Measurements from ENCODE around the gene RBMS2. TPM values are rescaled to one million over a fixed set of nuclear protein-coding genes. Genes with fewer than 3 reads are reported as not detected.

RBMS2 gene
- total RNA-seq, 1 donor from 2014 or later, result 37.2 TPM

DNA sequence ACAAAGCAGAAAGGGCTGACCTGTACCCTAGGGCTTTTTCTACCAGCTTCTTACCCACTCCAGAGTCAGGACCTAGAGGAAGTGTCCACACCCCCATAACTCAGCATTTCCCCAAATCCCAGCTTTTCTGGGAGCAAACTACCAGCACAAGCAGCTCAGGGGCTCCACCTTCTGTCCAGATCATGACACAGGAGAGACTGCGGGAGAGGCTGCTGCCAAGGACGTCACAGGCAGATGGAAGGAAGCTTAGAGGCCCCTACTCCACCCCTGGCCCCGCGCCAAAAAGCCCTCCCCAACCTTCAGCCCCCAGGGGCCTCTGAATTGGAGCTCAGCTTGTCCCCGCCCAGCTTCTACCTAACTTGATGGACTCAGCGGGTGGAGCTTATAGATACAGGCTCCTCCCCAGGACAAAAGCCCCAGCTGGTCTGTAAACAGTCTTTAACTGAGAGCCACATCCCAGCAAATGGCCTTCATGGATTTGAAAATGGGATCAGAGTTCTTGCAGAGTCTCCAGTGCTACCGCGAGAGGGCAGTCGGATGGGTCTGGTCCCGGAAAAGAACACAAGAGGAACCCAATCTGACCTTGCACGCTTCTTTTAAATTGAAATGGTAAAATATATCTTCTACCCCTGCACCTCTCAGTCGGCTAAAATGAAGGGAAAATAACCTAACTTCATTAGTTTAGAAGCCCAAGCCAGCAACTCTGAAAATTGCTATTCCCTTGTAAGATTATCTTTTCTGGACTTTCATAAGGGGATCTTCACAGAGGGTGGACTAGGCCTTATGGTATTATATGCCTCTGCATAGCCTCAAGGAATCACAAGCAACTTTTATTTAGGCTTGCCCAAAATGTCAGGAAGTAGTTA lies 115.3 kb downstream of the RBMS2 start:
- DNase-seq (ENCODE audit: low read depth), result peak; percentile 95
- Histone ChIP-seq H3K27me3 (ENCODE audit: control insufficient read depth, insufficient read depth, low read length) (no peaks in the 10 kb centered on the region), H3K4me3 (ENCODE audit: low read depth, low read length) (peak overlapping the region; percentile 86), H3K36me3 (ENCODE audit: control insufficient read depth, insufficient read depth, low read length) (peaks cover 2% of the 10 kb centered on the region)
- TF ChIP-seq, protein P1, sequence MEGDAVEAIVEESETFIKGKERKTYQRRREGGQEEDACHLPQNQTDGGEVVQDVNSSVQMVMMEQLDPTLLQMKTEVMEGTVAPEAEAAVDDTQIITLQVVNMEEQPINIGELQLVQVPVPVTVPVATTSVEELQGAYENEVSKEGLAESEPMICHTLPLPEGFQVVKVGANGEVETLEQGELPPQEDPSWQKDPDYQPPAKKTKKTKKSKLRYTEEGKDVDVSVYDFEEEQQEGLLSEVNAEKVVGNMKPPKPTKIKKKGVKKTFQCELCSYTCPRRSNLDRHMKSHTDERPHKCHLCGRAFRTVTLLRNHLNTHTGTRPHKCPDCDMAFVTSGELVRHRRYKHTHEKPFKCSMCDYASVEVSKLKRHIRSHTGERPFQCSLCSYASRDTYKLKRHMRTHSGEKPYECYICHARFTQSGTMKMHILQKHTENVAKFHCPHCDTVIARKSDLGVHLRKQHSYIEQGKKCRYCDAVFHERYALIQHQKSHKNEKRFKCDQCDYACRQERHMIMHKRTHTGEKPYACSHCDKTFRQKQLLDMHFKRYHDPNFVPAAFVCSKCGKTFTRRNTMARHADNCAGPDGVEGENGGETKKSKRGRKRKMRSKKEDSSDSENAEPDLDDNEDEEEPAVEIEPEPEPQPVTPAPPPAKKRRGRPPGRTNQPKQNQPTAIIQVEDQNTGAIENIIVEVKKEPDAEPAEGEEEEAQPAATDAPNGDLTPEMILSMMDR (IDR thresholded peaks at IDR 0.05; ENCODE audit: insufficient read depth, low read length, poor library complexity, severe bottlenecking), result peak; percentile 75

GRCh38 chr12:56637621-56638020 lies 116.0 kb downstream of the RBMS2 start:
- no peak overlapping the region for H3K4me3 ChIP-seq (ENCODE audit: low read depth, low read length)
- no peak for DNase-seq (ENCODE audit: low read depth)
- no peaks in the 10 kb centered on the region for H3K27me3 ChIP-seq (ENCODE audit: control insufficient read depth, insufficient read depth, low read length)
- peaks cover 2% of the 10 kb centered on the region for H3K36me3 ChIP-seq (ENCODE audit: control insufficient read depth, insufficient read depth, low read length)
- TF ChIP-seq, protein P1 (IDR thresholded peaks at IDR 0.05; ENCODE audit: insufficient read depth, low read length, poor library complexity, severe bottlenecking), result no peak

- no peaks in the 10 kb centered on the region for H3K27me3 ChIP-seq (ENCODE audit: control insufficient read depth, insufficient read depth, low read length)
- no peak overlapping the region for H3K4me3 ChIP-seq (ENCODE audit: low read depth, low read length)
- TF ChIP-seq, protein P1 (IDR thresholded peaks at IDR 0.05; ENCODE audit: insufficient read depth, low read length, poor library complexity, severe bottlenecking), result no peak
- DNase-seq (ENCODE audit: low read depth), result no peak
- H3K36me3 ChIP-seq (ENCODE audit: control insufficient read depth, insufficient read depth, low read length), result peaks cover 2% of the 10 kb centered on the region
These were observed 119.6 kb downstream of the RBMS2 start for GRCh38 chr12:56641219-56641618.

DNA sequence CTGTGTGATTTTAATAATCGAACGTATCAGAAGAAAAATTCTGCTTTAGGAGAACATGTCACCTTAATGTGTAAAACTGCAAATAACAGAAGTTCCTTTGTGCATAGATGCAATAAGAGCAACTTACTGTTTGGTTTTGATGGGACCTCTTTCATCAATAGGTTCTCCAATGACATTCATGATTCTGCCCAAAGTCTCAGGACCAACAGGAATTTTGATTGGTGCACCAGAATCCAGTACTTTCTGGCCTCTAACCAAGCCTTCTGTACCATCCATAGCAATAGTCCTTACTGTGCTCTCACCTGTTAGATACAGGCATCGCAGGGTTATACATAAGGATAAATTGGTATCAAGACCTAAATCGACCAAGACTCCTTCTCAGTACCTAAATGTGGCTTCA lies 123.0 kb downstream of the RBMS2 start:
- DNase-seq (ENCODE audit: low read depth), result no peak
- H3K27me3 ChIP-seq (ENCODE audit: control insufficient read depth, insufficient read depth, low read length), result no peaks in the 10 kb centered on the region
- H3K36me3 ChIP-seq (ENCODE audit: control insufficient read depth, insufficient read depth, low read length), result no peaks in the 10 kb centered on the region
- TF ChIP-seq, protein P1 (IDR thresholded peaks at IDR 0.05; ENCODE audit: insufficient read depth, low read length, poor library complexity, severe bottlenecking), result no peak
- H3K4me3 ChIP-seq (ENCODE audit: low read depth, low read length), result peak overlapping the region; percentile 91

GRCh38 chr12:56645201-56645716 lies 123.6 kb downstream of the RBMS2 start:
- Histone ChIP-seq H3K4me3 (ENCODE audit: low read depth, low read length) (peak overlapping the region; percentile 91), H3K27me3 (ENCODE audit: control insufficient read depth, insufficient read depth, low read length) (no peaks in the 10 kb centered on the region), H3K36me3 (ENCODE audit: control insufficient read depth, insufficient read depth, low read length) (no peaks in the 10 kb centered on the region)
- no peak for DNase-seq (ENCODE audit: low read depth)
- TF ChIP-seq, protein P1 (IDR thresholded peaks at IDR 0.05; ENCODE audit: insufficient read depth, low read length, poor library complexity, severe bottlenecking), result no peak

Other genes with a start within 250 kb of the RBMS2 start
- 126 and 143 TPM in 2 replicates for gene CS, start 221.5 kb upstream of the RBMS2 start, total RNA-seq
- gene CNPY2, start 205.8 kb upstream of the RBMS2 start, total RNA-seq, result 134 and 150 TPM in 2 replicates
- gene PAN2, start 187.8 kb upstream of the RBMS2 start, total RNA-seq, result 21.6 and 33.4 TPM in 2 replicates
- 30.9 and 33.6 TPM in 2 replicates for gene IL23A, start 182.9 kb upstream of the RBMS2 start, total RNA-seq
- gene STAT2, start 161.7 kb upstream of the RBMS2 start, total RNA-seq, result 125 and 133 TPM in 2 replicates
- not detected in 2 replicates for gene APOF, start 159.0 kb upstream of the RBMS2 start, total RNA-seq
- 10.3 and 15.5 TPM in 2 replicates for gene TIMELESS, start 72.4 kb upstream of the RBMS2 start, total RNA-seq
- not detected in 2 replicates for gene MIP, start 67.2 kb upstream of the RBMS2 start, total RNA-seq
- 1.0 and 1.1 TPM in 2 replicates for gene SPRYD4, start 53.2 kb upstream of the RBMS2 start, total RNA-seq
- 2.3 and 3.3 TPM in 2 replicates for gene GLS2, start 33.7 kb upstream of the RBMS2 start, total RNA-seq
- 37.9 and 49.9 TPM in 2 replicates for gene BAZ2A, start 108.5 kb downstream of the RBMS2 start, total RNA-seq
- 399 and 419 TPM in 2 replicates for gene ATP5F1B, start 124.2 kb downstream of the RBMS2 start, total RNA-seq
- gene PTGES3, start 166.5 kb downstream of the RBMS2 start, total RNA-seq, result 114 and 119 TPM in 2 replicates
- gene NACA, start 203.5 kb downstream of the RBMS2 start, total RNA-seq, result 1,136 and 1,207 TPM in 2 replicates
- gene PRIM1, start 230.5 kb downstream of the RBMS2 start, total RNA-seq, result 4.5 and 12.0 TPM in 2 replicates
- gene HSD17B6, start 241.5 kb downstream of the RBMS2 start, total RNA-seq, result 0.34 and 0.63 TPM in 2 replicates

Data from kidney epithelial cell (primary cell).